KMS-11 (cell line): ENCODE results near the gene ZNF286A.
"Not testable (repeated sequence)": the region's sequence is repeated elsewhere in the genome, so short reads cannot be mapped to it uniquely, and the experiment has no call there.

Experiments used
- H2AFZ ChIP-seq: fragments of 200-600 bp; sonication (generic); 2 replicates; pipeline ENCODE4 v1.6.1; 2016; ENCODE audit warnings: antibody characterized with exemption, mixed run types, low read depth
- H3K27ac ChIP-seq: fragments of 200-600 bp; sonication (generic); 2 replicates; pipeline ENCODE4 v1.6.1; 2016; ENCODE audit warnings: mild to moderate bottlenecking, mixed run types
- H3K27me3 ChIP-seq: fragments of 200-600 bp; sonication (generic); 2 replicates; pipeline ENCODE4 v1.6.1; 2017; ENCODE audit warnings: mild to moderate bottlenecking, low read depth, mixed run types, moderate library complexity; ENCODE audit not compliant: insufficient read depth
- H3K36me3 ChIP-seq: fragments of 200-600 bp; sonication (generic); 2 replicates; pipeline ENCODE4 v1.6.1; 2017; ENCODE audit warnings: mild to moderate bottlenecking, mixed run types; ENCODE audit not compliant: insufficient read depth
- H3K4me1 ChIP-seq: fragments of 200-600 bp; sonication (generic); 2 replicates; pipeline ENCODE4 v1.6.1; 2016; ENCODE audit warnings: mild to moderate bottlenecking, low read depth, mixed run types; ENCODE audit not compliant: poor library complexity, severe bottlenecking
- H3K4me2 ChIP-seq: fragments of 200-600 bp; sonication (generic); 2 replicates; pipeline ENCODE4 v1.7.0; 2016; ENCODE audit warnings: mild to moderate bottlenecking, mixed run types
- H3K4me3 ChIP-seq: fragments of 200-600 bp; sonication (generic); IDR thresholded peaks from 2 replicates; pipeline ENCODE4 v1.6.1; 2017; ENCODE audit warnings: low read depth, low read length, mixed read lengths; ENCODE audit not compliant: insufficient read depth
- H3K79me2 ChIP-seq: fragments of 200-600 bp; sonication (generic); 2 replicates; pipeline ENCODE4 v1.6.1; 2016; ENCODE audit warnings: low read depth, mixed run types; ENCODE audit not compliant: insufficient read depth
- H3K9ac ChIP-seq: fragments of 200-600 bp; sonication (generic); 2 replicates; pipeline ENCODE4 v1.6.1; 2016; ENCODE audit warnings: mild to moderate bottlenecking, mixed run types
- H4K20me1 ChIP-seq: fragments of 200-600 bp; sonication (generic); 2 replicates; pipeline ENCODE4 v1.6.1; 2016; ENCODE audit warnings: mild to moderate bottlenecking, mixed run types; ENCODE audit not compliant: insufficient read depth
- TF ChIP-seq, protein P1 (sequence below): fragments of 200-600 bp; sonication (generic); conservative IDR thresholded peaks from 2 replicates; pipeline ENCODE4 v1.6.1; 2017; ENCODE audit warnings: low read depth, mild to moderate bottlenecking, antibody characterized with exemption, low read length, moderate library complexity, mixed read lengths

ZNF286A gene

DNA sequence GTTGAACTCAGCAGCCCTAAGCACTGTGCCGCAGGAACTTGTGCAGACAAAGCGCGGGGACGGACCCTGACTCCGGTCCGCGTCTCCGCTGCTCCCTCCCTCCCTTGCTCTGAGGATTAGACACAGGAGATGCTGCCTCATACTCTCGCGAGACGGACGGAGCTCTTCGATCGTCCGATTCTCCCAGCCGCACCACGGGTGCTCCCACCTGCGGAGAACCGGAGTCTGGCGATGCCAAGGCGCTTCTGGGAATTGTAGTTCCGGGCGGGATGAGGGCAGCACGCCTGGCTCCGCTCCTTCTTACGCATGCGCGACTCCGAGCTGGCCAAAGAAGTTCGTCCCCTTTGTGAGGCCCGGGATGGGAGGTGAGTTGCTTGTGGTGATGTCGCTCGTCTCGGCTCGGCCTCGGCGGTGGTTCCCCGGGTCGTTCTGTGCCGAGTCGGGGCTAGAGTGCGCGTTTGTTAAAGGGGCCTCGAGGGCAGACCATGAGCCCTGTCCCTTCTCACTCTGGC, at the start of gene ZNF286A:
TSS of gene ZNF286A (plus strand) at position 340 of the 512 bp plus-strand sequence. CDS start 578 bp downstream, outside the sequence.
- H3K79me2 ChIP-seq, H3K4me1 ChIP-seq, H4K20me1 ChIP-seq, H3K4me3 ChIP-seq, H3K36me3 ChIP-seq, H3K27me3 ChIP-seq, H3K9ac ChIP-seq, H3K4me2 ChIP-seq, H3K27ac ChIP-seq: not testable (repeated sequence)
- peak within 1 kb of the TSS; percentile 41; the same call in 1 of the 2 replicates for H2AFZ ChIP-seq

DNA sequence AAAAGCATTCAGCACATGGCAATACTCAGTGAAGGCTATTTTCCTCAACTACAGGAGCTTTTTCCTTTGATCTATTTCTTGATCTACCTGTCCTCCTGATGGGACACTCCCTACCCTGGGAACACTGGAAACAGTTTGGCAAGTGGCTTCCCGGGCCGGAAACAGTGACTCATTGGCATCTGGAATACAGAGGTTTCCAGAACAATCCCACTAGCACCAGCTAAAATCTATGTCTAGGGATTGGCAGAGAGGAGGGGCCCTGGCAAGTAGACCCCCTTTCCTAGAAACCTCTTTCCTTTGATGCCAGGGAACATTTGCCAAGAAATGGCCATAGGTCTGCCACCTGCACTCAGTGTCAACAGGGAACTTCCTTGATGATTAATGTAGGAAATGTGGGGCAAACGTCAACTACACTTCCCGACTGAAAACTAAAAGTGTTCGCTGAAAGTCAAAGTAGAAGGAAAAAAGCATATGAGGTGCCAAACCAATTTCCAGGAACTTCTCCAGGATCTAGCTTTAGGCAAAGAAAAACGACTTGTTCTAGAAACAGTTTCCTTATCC, 49.6 kb upstream of the ZNF286A start:
- Histone ChIP-seq H3K9ac (no peak overlapping the region), H3K27ac (no peak overlapping the region)

DNA sequence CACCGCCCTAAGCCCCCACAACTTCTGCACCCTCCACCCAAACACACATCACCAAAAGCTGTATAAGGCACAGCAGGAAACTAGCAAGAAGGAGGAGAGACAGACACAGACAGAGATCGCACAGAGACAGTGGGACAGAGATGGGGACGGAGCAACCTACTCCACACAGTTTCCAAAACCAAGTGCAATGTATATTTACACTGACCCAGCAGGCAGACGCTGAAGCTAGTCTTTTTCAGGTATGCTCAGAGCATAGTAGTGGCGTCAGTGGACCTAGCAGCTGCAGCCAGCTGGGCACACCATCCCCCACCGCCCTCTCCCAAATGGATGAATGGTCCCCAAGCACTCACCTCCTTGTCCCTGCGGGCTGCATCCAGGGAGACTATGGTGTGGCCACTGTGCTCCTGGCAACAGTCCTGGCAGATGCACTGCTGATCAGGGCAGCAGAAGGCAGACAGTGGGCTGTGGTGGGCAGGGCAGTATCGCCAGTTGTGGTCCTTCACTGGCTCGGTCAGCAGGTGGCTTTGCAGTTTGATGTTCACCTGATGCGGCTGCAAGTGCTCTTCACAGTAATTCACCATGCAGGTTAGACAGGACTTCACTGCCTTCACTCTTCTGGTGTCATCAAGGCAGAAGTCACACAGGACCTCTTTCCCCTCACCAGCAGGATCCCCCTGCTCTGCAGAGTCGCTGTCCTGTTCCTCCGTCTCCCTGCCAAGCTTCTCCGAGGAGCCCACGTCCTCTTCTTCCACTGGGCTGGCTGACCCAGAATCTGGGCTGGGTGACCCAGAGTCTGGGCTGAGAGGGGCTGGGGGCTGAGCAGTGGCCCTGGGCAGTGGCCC, 48.6 kb upstream of the ZNF286A start:
- Histone ChIP-seq H3K27me3 (no peaks in the 10 kb centered on the region), H2AFZ (no peak overlapping the region), H3K4me1 (no peaks in the 10 kb centered on the region), H3K36me3 (no peaks in the 10 kb centered on the region), H4K20me1 (no peaks in the 10 kb centered on the region), H3K79me2 (no peaks in the 10 kb centered on the region), H3K4me2 (no peak overlapping the region), H3K27ac (no peak overlapping the region), H3K9ac (no peak overlapping the region), H3K4me3 (no peak overlapping the region)
- TF ChIP-seq, protein P1, sequence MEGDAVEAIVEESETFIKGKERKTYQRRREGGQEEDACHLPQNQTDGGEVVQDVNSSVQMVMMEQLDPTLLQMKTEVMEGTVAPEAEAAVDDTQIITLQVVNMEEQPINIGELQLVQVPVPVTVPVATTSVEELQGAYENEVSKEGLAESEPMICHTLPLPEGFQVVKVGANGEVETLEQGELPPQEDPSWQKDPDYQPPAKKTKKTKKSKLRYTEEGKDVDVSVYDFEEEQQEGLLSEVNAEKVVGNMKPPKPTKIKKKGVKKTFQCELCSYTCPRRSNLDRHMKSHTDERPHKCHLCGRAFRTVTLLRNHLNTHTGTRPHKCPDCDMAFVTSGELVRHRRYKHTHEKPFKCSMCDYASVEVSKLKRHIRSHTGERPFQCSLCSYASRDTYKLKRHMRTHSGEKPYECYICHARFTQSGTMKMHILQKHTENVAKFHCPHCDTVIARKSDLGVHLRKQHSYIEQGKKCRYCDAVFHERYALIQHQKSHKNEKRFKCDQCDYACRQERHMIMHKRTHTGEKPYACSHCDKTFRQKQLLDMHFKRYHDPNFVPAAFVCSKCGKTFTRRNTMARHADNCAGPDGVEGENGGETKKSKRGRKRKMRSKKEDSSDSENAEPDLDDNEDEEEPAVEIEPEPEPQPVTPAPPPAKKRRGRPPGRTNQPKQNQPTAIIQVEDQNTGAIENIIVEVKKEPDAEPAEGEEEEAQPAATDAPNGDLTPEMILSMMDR: no peak

More for the DNA sequence above, 49.6 kb upstream of the ZNF286A start:
- H3K36me3 ChIP-seq: no peaks in the 10 kb centered on the region
- no peak overlapping the region for H2AFZ ChIP-seq
- TF ChIP-seq, protein P1: no peak
- no peaks in the 10 kb centered on the region for H3K79me2 ChIP-seq
- no peaks in the 10 kb centered on the region for H4K20me1 ChIP-seq
- H3K27me3 ChIP-seq: no peaks in the 10 kb centered on the region
- H3K4me2 ChIP-seq: no peak overlapping the region
- no peak overlapping the region for H3K4me3 ChIP-seq
- no peaks in the 10 kb centered on the region for H3K4me1 ChIP-seq

DNA sequence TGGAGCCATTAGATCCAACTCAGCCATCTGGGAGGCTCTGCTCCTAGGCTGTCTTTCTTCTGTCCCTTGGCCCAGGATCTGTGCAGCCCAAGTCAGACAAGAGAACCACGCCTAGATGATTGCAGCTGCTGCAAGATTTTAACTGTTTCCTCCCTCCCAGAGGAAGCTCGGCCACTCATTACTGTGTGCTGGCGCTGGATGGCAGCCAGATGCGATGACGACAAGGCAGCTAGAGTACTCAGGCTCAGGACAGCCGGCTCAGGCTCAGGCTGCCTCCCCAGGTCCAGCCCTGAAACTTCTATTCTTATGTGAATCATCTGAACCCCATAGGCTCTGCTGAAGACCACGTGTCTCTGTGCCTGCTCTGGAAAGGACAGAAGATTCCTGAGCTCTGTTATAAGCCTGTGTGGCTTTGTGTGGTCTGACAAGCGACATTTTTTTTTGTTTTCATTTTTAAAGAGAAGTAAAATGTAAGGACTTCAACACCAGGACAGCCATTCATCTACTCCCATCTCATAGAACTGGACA, 47.9 kb upstream of the ZNF286A start:
- no peaks in the 10 kb centered on the region for H3K27me3 ChIP-seq
- TF ChIP-seq, protein P1: no peak
- H2AFZ ChIP-seq: no peak overlapping the region
- H4K20me1 ChIP-seq: no peaks in the 10 kb centered on the region
- no peaks in the 10 kb centered on the region for H3K4me1 ChIP-seq
- no peak overlapping the region for H3K4me2 ChIP-seq
- no peak overlapping the region for H3K4me3 ChIP-seq
- H3K36me3 ChIP-seq: no peaks in the 10 kb centered on the region
- H3K27ac ChIP-seq: no peak overlapping the region
- H3K9ac ChIP-seq: no peak overlapping the region
- H3K79me2 ChIP-seq: no peaks in the 10 kb centered on the region
